ENCODE results near the gene RASA3.
"Not testable (repeated sequence)": the region's sequence is repeated elsewhere in the genome, so short reads cannot be mapped to it uniquely, and the experiment has no call there.

Gene RASA3

GRCh38 chr13:113996912-113997745 lies 135.3 kb downstream of the RASA3 start:
- DNase-seq = no peak

GRCh38 chr13:113996081-113996911 lies 136.1 kb downstream of the RASA3 start:
- DNase-seq = no peak

- no peak for DNase-seq
These were observed 137.3 kb downstream of the RASA3 start for GRCh38 chr13:113995051-113995601.

- DNase-seq = no peak
These were observed 140.0 kb downstream of the RASA3 start for GRCh38 chr13:113992276-113993005.

- DNase-seq = no peak
These were observed 140.7 kb downstream of the RASA3 start for GRCh38 chr13:113991676-113992179.

GRCh38 chr13:113991191-113991669 lies 141.2 kb downstream of the RASA3 start:
- no peak for DNase-seq

- DNase-seq = no peak
These were observed 142.0 kb downstream of the RASA3 start for GRCh38 chr13:113990321-113990837.

- DNase-seq = no peak
These were observed 142.7 kb downstream of the RASA3 start for GRCh38 chr13:113989585-113990300.

GRCh38 chr13:113988859-113989258 lies 143.6 kb downstream of the RASA3 start:
- not testable (repeated sequence) for DNase-seq

- no peak for DNase-seq
These were observed 150.1 kb downstream of the RASA3 start for GRCh38 chr13:113982296-113982661.

GRCh38 chr13:113981611-113982295 lies 150.7 kb downstream of the RASA3 start:
- DNase-seq = no peak

- DNase-seq = no peak
These were observed 151.2 kb downstream of the RASA3 start for GRCh38 chr13:113981194-113981605.

GRCh38 chr13:113980489-113981064 lies 151.8 kb downstream of the RASA3 start:
- no peak for DNase-seq

- DNase-seq = no peak
These were observed 152.5 kb downstream of the RASA3 start for GRCh38 chr13:113979791-113980471.

GRCh38 chr13:113978741-113979481 lies 153.5 kb downstream of the RASA3 start:
- no peak for DNase-seq

- no peak for DNase-seq
These were observed 154.4 kb downstream of the RASA3 start for GRCh38 chr13:113977976-113978375.

GRCh38 chr13:113976711-113977684 lies 155.4 kb downstream of the RASA3 start:
- DNase-seq = no peak

- DNase-seq = no peak
These were observed 157.0 kb downstream of the RASA3 start for GRCh38 chr13:113975416-113975815.

All from effector CD4-positive, alpha-beta T cell (primary cell).